Measurements from ENCODE around the gene ZNF292. TPM values are rescaled to one million over a fixed set of nuclear protein-coding genes. Genes with fewer than 3 reads are reported as not detected.

The ZNF292 gene
- total and polyA plus RNA-seq, 10 of the 15 experiments (the other 5 are each of a cell fraction or from before 2014, with no cell fraction given), result 11.1 to 57.6 (median 30.6) TPM

DNA sequence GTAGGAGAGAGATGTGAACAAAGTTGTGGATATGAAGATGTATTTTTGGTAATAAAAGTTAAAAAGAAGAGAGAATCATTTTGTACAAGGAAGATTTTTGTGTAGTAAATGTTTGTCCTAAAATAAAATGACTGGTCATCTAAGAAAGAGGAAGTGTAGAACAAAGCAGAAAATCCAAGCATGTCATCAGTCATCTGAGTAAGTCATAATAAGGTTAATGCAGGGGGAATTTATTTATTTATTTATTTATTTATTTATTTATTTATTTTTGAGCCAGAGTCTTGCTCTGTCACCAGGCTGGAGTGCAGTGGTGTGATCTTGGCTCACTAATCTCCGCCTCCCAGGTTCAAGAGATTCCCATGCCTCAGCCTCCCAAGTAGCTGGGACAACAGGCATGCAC, 44.7 kb upstream of the ZNF292 start:
- ChIA-PET POLR2A (no interaction called here), CTCF (interaction anchor here (0.8 kb wide), 1 partner anchor 43 kb away, joined by 3 read pairs; no protein-coding TSS in a partner anchor), SMC1A (ENCODE audit: uncharacterized antibody, unreplicated experiment) (no interaction called here), RAD21 (ENCODE audit: unreplicated experiment) (interaction anchor here (1.6 kb wide), 1 partner anchor 32 kb away, joined by 3 read pairs; no protein-coding TSS in a partner anchor)
- in situ Hi-C loops (cut with MboI) (no loop called here), intact Hi-C loops (cut with micrococcal nuclease; ENCODE audit: unreplicated experiment) (no loop called here)
- no peaks in the 10 kb centered on the region for H4K20me1 ChIP-seq (ENCODE audit: control insufficient read depth, insufficient read depth)
- H3K27ac ChIP-seq (ENCODE audit: control insufficient read depth, insufficient read depth), result no peak overlapping the region
- H3K4me2 ChIP-seq (ENCODE audit: control insufficient read depth, insufficient read depth), result no peak overlapping the region
- H3K36me3 ChIP-seq (ENCODE audit: control insufficient read depth in 2 of 2, insufficient read depth in 2 of 2, low read length in 1 of 2), result no peaks in the 10 kb centered on the region
- no peaks in the 10 kb centered on the region for H3K27me3 ChIP-seq (replicated peaks in 1 of 2; ENCODE audit: control insufficient read depth in 2 of 2, insufficient read depth in 2 of 2, low read length in 1 of 2)
- H3K9me3 ChIP-seq (replicated peaks; ENCODE audit: control insufficient read depth, insufficient read depth, low read length), result no peaks in the 10 kb centered on the region
- no peaks in the 10 kb centered on the region for H3K4me1 ChIP-seq (ENCODE audit: control insufficient read depth, insufficient read depth, low read length)
- DNase-seq (ENCODE audit: low read depth, low spot score), result no peak
- no peak overlapping the region for H3K9ac ChIP-seq (ENCODE audit: control insufficient read depth, insufficient read depth, low read length)
- FAIRE-seq, result no peak
- peak; percentile 78 for TF ChIP-seq SPI1 (IDR thresholded peaks at IDR 0.05; ENCODE audit: borderline replicate concordance, insufficient read depth, low read depth, low read length)
- no peak for TF ChIP-seq BCL11A (IDR thresholded peaks at IDR 0.05; ENCODE audit: low read depth, low read length)
- no peak; the same call in 2 of the 3 replicates for ATAC-seq
- no peaks in the 10 kb centered on the region for H3K79me2 ChIP-seq (ENCODE audit: control insufficient read depth, insufficient read depth, low read length)
- BruUV-seq (replicated peaks), result no TSS peak
- H2AFZ ChIP-seq (ENCODE audit: control insufficient read depth, low read depth, low read length), result no peak overlapping the region
- 100% methylated on average over 1 of the region's 1 CpG for whole genome bisulfite sequencing (ENCODE audit: insufficient coverage, insufficient replicate concordance, low lambda C conversion rate, missing lambda C conversion rate)
- H3K4me3 ChIP-seq, result no peak overlapping the region

DNA sequence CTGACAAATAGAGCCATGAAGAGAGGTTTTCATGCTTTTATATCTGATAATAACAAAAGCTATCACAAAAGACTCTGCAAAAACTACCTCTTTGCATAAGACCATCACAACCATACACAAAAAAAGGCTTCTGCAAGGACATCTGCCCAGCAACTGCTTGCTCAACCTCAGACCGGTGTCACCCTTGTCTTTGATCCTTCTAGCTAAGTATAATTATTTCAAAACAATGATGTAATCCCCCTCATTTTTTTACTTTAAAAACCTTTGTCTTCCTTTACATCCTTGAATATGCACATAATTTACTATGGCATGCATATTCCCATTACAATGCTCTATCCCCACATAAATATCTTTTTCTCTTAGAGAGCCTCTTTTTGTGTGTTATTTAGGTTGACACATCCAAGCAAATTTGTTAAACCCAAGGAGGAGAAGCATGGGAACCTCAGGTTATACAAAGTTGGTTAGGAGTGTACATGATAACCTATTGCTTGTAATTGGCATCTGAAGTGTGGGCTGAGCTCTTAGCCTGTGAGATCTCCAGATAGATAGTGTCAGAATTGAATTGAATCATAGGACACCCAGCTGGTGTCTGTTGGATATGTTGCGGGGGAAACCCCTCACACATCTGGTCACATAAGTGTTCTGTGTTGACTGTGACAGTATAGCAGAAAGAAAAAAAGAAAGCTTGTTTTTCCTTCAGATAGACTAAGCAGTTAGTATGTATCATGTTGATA, 39.8 kb upstream of the ZNF292 start:
- Histone ChIP-seq H3K27me3 (replicated peaks in 1 of 2; ENCODE audit: control insufficient read depth in 2 of 2, insufficient read depth in 2 of 2, low read length in 1 of 2) (no peaks in the 10 kb centered on the region), H3K36me3 (ENCODE audit: control insufficient read depth in 2 of 2, insufficient read depth in 2 of 2, low read length in 1 of 2) (no peaks in the 10 kb centered on the region), H3K27ac (ENCODE audit: control insufficient read depth, insufficient read depth) (no peak overlapping the region), H3K4me1 (ENCODE audit: control insufficient read depth, insufficient read depth, low read length) (no peaks in the 10 kb centered on the region), H3K4me3 (no peak overlapping the region), H4K20me1 (ENCODE audit: control insufficient read depth, insufficient read depth) (no peaks in the 10 kb centered on the region), H3K9ac (ENCODE audit: control insufficient read depth, insufficient read depth, low read length) (no peak overlapping the region), H3K9me3 (replicated peaks; ENCODE audit: control insufficient read depth, insufficient read depth, low read length) (no peaks in the 10 kb centered on the region), H3K4me2 (ENCODE audit: control insufficient read depth, insufficient read depth) (no peak overlapping the region), H3K79me2 (ENCODE audit: control insufficient read depth, insufficient read depth, low read length) (no peaks in the 10 kb centered on the region), H2AFZ (ENCODE audit: control insufficient read depth, low read depth, low read length) (no peak overlapping the region; the same call in 1 of the 2 replicates)
- ChIA-PET SMC1A (ENCODE audit: uncharacterized antibody, unreplicated experiment) (interaction anchor here (1.0 to 2.2 kb wide), 2 partner anchors 9 to 10 kb away, joined by 5 to 8 read pairs; no protein-coding TSS in a partner anchor), POLR2A (interaction anchor here (0.6 kb wide), 2 partner anchors 515 to 1434 kb away, joined by 3 to 4 read pairs; no protein-coding TSS in a partner anchor), RAD21 (ENCODE audit: unreplicated experiment) (interaction anchor here (1.3 kb wide), 1 partner anchor 49 kb away, joined by 7 read pairs; no protein-coding TSS in a partner anchor), CTCF (interaction anchor here (1.0 to 2.4 kb wide), 4 partner anchors 14 to 278 kb away, joined by 3 to 15 read pairs (median 6); no protein-coding TSS in a partner anchor)
- in situ Hi-C loops (cut with MboI) (no loop called here), intact Hi-C loops (cut with micrococcal nuclease; ENCODE audit: unreplicated experiment) (no loop called here)
- no peak for DNase-seq (ENCODE audit: low read depth, low spot score)
- no peak for FAIRE-seq
- peak; percentile 96 for ATAC-seq
- WGBS (ENCODE audit: insufficient coverage, insufficient replicate concordance, low lambda C conversion rate, missing lambda C conversion rate), result 31% methylated on average over 2 of the region's 2 CpGs
- no TSS peak for BruUV-seq (replicated peaks)
- TF ChIP-seq EP300 (IDR thresholded peaks at IDR 0.05; ENCODE audit: borderline replicate concordance in 1 of 2, control insufficient read depth in 1 of 2, low read depth in 2 of 2, low read length in 2 of 2) (0 out of 4 replicates have a peak, but pooled peaks of 1 of the 2 experiments have one; percentile 38), ZNF217 (IDR thresholded peaks at IDR 0.05) (no peak), NFYA (IDR thresholded peaks at IDR 0.05; ENCODE audit: borderline replicate concordance, low read depth, low read length) (no peak), CREB1 (IDR thresholded peaks at IDR 0.05; ENCODE audit: low read depth) (peak; percentile 73; the same call in 1 of the 2 replicates), CBFB (IDR thresholded peaks at IDR 0.05; ENCODE audit: low read depth) (no peak), TAF1 (IDR thresholded peaks at IDR 0.05; ENCODE audit: borderline replicate concordance, low read depth, low read length) (no peak), PAX8 (IDR thresholded peaks at IDR 0.05) (no peak), ESRRA (IDR thresholded peaks at IDR 0.05; ENCODE audit: low read length) (no peak), PML (IDR thresholded peaks at IDR 0.05; ENCODE audit: low read length) (peak; percentile 27; the same call in 1 of the 2 replicates), TBL1XR1 (IDR thresholded peaks at IDR 0.05; ENCODE audit: low read depth, low read length) (no peak)
- TF ChIP-seq, protein P1, sequence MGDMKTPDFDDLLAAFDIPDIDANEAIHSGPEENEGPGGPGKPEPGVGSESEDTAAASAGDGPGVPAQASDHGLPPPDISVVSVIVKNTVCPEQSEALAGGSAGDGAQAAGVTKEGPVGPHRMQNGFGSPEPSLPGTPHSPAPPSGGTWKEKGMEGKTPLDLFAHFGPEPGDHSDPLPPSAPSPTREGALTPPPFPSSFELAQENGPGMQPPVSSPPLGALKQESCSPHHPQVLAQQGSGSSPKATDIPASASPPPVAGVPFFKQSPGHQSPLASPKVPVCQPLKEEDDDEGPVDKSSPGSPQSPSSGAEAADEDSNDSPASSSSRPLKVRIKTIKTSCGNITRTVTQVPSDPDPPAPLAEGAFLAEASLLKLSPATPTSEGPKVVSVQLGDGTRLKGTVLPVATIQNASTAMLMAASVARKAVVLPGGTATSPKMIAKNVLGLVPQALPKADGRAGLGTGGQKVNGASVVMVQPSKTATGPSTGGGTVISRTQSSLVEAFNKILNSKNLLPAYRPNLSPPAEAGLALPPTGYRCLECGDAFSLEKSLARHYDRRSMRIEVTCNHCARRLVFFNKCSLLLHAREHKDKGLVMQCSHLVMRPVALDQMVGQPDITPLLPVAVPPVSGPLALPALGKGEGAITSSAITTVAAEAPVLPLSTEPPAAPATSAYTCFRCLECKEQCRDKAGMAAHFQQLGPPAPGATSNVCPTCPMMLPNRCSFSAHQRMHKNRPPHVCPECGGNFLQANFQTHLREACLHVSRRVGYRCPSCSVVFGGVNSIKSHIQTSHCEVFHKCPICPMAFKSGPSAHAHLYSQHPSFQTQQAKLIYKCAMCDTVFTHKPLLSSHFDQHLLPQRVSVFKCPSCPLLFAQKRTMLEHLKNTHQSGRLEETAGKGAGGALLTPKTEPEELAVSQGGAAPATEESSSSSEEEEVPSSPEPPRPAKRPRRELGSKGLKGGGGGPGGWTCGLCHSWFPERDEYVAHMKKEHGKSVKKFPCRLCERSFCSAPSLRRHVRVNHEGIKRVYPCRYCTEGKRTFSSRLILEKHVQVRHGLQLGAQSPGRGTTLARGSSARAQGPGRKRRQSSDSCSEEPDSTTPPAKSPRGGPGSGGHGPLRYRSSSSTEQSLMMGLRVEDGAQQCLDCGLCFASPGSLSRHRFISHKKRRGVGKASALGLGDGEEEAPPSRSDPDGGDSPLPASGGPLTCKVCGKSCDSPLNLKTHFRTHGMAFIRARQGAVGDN (IDR thresholded peaks at IDR 0.05), result no peak
